ENCODE results near the gene NKAIN4. TPM values are rescaled to one million over a fixed set of nuclear protein-coding genes. Genes with fewer than 3 reads are reported as not detected.

The NKAIN4 gene
- total RNA-seq, 1 experiment from 2014 or later = not detected

DNA sequence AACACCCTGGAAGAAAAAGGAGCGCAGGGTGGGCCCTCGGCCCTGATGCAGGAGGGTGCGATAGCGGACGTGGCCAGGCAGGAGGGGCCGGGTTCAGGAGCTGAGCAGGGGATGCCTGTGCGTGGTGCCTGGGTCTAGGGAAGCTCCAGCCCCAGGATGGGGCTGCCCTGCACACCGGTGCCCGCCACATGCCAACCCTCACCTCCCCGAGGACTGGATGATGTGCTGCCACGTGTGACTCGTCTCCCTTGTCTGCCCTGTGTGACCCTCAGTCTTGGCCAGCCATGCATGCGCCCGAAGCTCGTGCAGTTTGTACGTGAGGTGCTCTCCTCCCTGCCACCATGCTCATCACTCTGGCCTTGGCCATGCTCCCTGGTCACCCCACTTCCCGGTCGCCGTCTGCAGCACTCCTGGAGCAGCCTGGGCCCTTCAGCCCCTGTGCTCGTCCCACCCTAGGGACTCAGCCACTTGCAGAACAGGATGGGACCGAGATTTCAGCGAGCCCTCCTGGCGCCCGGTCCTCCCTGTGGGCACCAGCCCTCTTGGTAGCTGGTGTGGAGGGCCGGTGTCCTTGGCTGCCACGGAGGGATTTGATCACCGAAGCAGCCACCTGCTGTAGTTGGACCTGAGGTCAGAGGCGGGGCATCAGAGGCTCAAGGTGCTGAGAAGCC is 34.5 kb upstream of the NKAIN4 start:
- no peak for DNase-seq (ENCODE audit: low read depth)

DNA sequence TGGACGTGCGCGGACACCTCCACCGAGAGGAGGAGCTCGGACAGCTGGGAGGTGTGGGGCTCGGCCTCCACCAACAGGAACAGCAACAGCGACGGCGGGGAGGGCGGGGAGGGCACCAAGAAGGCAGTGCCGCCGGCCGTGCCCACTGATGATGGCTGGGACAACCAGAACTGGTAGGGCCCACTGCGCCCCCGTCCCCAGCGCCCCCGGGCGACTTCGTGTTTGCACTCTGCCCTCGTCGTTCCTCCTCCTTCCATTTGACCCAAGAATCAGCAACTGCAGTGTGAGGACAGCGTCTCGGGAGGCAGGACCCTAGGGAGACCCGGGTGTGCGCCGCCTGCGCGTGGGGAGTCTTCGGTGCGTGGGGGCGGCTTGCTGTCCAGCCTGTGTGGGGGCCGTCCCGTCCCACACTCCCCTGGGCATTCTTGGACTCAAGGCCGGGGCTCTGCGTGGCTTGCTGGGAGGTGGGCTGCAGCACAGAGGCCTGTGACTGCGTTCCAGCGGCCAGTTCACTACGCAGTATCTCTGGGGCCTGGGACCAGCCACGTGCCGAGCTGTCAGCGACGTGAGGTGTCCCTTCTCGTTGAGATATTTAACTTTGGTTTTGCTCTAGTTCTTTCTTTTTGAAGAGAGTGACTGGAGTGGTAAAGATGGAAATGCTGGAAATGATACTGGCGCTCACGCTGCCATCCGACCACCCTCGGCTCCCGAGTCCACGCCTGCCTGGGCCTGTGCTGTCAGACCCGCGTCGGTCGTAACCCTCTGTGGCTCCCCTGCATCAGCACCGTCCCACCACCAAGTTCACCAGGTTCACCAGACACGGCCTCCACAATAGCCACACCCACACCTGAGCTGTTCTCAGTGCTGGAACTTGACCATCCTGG is 33.7 kb upstream of the NKAIN4 start:
- DNase-seq (ENCODE audit: low read depth) = no peak

DNA sequence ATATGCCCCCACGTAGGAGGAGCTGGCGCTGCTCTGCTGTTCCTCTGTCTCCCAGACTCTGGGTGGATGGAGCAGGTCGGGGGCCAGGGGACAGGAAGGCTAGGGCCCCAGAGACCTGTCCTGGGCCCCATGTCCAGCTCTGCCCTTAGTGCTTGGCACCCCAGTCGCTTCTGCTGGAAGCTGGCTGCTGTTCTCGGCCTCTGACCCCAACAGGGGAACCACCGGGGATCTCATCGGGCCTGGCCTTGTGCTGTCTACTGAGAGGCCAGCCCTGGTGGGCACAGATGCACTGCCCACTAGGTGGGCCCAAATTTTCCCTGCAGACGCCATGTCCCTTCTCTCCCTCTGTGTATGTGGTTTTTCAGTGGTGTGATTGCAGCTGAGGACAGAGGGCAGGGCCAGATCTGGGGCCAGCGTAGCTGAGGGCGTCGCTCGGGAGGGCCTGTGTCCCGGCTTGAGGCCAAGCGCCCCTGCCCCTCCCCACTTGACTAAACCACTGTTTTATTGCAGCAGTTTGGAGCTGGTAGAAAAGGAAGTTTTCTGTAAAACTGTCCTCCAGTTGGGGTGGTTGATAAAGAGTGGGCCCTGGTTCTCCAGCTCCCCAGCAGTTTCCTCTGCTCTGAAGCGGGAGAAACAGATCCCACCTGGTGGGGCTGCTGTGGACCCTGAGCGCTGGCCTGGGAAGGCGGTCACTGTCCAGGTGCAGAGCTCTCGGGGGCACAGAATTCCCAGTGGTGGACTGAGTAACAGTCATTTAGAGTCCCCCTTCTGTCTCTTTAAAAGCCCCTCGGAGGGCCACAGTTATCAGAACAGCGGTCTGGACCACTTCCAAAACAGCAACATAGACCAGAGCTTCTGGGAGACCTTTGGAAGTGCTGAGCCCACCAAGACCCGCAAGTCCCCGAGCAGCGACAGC is 32.8 kb upstream of the NKAIN4 start:
- DNase-seq (ENCODE audit: low read depth) = no peak

GRCh38 chr20:63285636-63286615 is 31.7 kb upstream of the NKAIN4 start:
- DNase-seq (ENCODE audit: low read depth) = no peak

- DNase-seq (ENCODE audit: low read depth) = no peak
Measured at GRCh38 chr20:63284981-63285524, 30.8 kb upstream of the NKAIN4 start.

GRCh38 chr20:63284544-63284949 is 30.3 kb upstream of the NKAIN4 start:
- DNase-seq (ENCODE audit: low read depth) = no peak

- no peak for DNase-seq (ENCODE audit: low read depth)
Measured at GRCh38 chr20:63284083-63284440, 29.8 kb upstream of the NKAIN4 start.

- DNase-seq (ENCODE audit: low read depth) = no peak
Measured at GRCh38 chr20:63283397-63284082, 29.3 kb upstream of the NKAIN4 start.

GRCh38 chr20:63282946-63283345 is 28.7 kb upstream of the NKAIN4 start:
- no peak for DNase-seq (ENCODE audit: low read depth)

GRCh38 chr20:63281742-63282665 is 27.7 kb upstream of the NKAIN4 start:
- no peak for DNase-seq (ENCODE audit: low read depth)

- DNase-seq (ENCODE audit: low read depth) = no peak
Measured at GRCh38 chr20:63280929-63281545, 26.8 kb upstream of the NKAIN4 start.

GRCh38 chr20:63280371-63280770 is 26.1 kb upstream of the NKAIN4 start:
- no peak for DNase-seq (ENCODE audit: low read depth)

- DNase-seq (ENCODE audit: low read depth) = no peak
Measured at GRCh38 chr20:63279931-63280330, 25.7 kb upstream of the NKAIN4 start.

- DNase-seq (ENCODE audit: low read depth) = no peak
Measured at GRCh38 chr20:63278661-63279060, 24.4 kb upstream of the NKAIN4 start.

DNA sequence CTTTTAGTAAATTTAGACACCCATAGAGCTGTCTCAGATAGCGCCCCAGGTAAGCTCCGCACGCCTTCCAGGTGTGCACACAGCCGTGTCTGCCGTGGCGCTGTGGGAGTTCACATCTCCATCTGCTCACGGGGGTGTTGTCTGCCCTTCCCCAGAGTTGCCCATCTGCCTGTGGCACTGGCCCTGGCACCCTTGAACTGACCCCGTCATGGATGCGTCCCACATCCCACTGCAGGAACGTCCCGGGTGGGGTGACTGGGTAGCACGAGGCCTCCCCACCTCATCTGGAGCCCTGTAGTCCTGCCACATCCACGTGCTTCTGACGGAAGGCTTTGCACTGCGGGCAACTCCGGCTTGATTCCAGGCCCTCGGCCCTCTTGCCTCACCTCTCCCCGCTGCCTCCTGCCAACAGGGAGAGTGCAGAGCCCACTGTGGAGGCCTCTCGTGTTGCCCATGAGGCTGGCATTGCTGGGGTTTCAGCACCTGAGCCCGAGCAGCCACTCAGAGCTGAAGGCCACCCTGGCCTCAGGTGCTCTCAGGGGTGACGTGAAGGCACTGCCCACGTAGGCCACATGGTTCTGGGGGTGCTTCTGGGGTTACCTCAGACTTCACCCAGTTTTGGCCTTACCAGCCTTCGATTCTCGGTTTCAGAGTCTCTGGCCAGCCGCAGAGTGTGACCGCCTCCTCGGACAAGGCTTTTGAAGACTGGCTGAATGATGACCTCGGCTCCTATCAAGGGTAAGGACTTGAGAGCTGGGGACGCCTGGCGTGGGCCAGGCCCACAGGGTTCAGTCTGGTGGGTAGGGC is 23.4 kb upstream of the NKAIN4 start:
- no peak for DNase-seq (ENCODE audit: low read depth)

DNA sequence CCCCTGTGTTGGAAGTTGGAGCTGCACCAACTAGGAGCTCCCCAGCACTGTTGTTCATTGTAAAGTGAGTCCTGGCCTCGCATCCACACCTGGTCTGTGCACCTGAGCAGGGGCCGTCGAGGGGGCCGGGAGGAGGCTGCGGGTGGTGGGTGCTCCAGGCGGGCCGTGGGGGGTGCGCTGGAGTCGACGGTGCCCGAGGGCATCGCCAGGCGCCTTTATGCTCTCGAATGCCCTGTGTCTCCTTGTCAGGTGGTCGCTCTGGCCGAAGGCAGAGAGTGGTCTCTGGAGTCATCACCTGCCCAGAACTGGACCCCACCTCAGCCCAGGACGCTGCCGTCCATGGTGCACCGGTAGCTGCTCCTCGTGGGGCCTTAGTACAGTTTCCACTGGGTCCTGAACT is 22.7 kb upstream of the NKAIN4 start:
- no peak for DNase-seq (ENCODE audit: low read depth)

GRCh38 chr20:63275825-63276224 is 21.6 kb upstream of the NKAIN4 start:
- no peak for DNase-seq (ENCODE audit: low read depth)
